T-cell (primary cell): ENCODE measurements around the gene FOXO3B. TPM values are rescaled to one million over a fixed set of nuclear protein-coding genes. Genes with fewer than 3 reads are reported as not detected.
"Not testable (repeated sequence)": the region's sequence is repeated elsewhere in the genome, so short reads cannot be mapped to it uniquely, and the experiment has no call there.

Experiments
- ATAC-seq, 4 experiments: fragments of 200-7000 bp in 3 of 4; fragments of 150-1000 bp in 1 of 4; cut with Tn5 transposase; replicated peaks in 1 of 4; 1 replicate in 3 of 4; 2 replicates in 1 of 4; pipeline ENCODE4 v1.10.0; 2021; ENCODE audit warnings: moderate library complexity in 3 of 4, mild to moderate bottlenecking in 2 of 4, moderate number of reproducible peaks in 1 of 4
- CTCF ChIA-PET, 2 donors: fragments of 300-600 bp; sonication (Branson Sonifier 250); formaldehyde crosslinking; loops; one replicate each; lab custom pipeline; 2022; ENCODE audit warnings: antibody characterized with exemption in 2 of 2; lab: Charles Lee
- POLR2A ChIA-PET, 2 donors: fragments of 300-600 bp; sonication (Branson Sonifier 250); formaldehyde crosslinking; loops; one replicate each; lab custom pipeline; 2022; ENCODE audit warnings: antibody characterized with exemption in 2 of 2; lab: Charles Lee
- DNase-seq, 35 experiments: peaks; one replicate each; pipeline versions ENCODE4 v3.0.0 to v3.0.0-alpha.2; 2013 to 2023
- H3K27ac ChIP-seq: one replicate; pipeline ENCODE4 v1.5.1; 2013; ENCODE audit warnings: low read length
- H3K27me3 ChIP-seq, 2 experiments: replicated peaks in 1 of 2; 1 replicate in 1 of 2; 2 replicates in 1 of 2; pipeline versions ENCODE4 v1.6.1 to v1.7.0; 2013; ENCODE audit warnings: low read length in 1 of 2, mixed read lengths in 1 of 2; ENCODE audit not compliant: control insufficient read depth in 2 of 2, insufficient read depth in 2 of 2; ENCODE audit errors: extremely low read depth in 1 of 2
- H3K36me3 ChIP-seq, 2 donors: 1 replicate in 1 of 2; 2 replicates in 1 of 2; pipeline versions ENCODE4 v1.6.1 to v1.7.0; 2013; ENCODE audit warnings: low read length in 1 of 2; ENCODE audit not compliant: control insufficient read depth in 2 of 2, insufficient read depth in 1 of 2; ENCODE audit errors: extremely low read depth in 1 of 2
- H3K4me1 ChIP-seq, 2 experiments: 1 replicate in 1 of 2; 2 replicates in 1 of 2; pipeline versions ENCODE4 v1.6.1 to v1.7.0; 2013; ENCODE audit warnings: low read length in 2 of 2, mixed read lengths in 1 of 2; ENCODE audit not compliant: insufficient read depth in 2 of 2, control insufficient read depth in 1 of 2; ENCODE audit errors: extremely low read depth in 1 of 2
- H3K4me3 ChIP-seq, 2 donors: 1 replicate in 1 of 2; 2 replicates in 1 of 2; pipeline versions ENCODE4 v1.5.1 to v1.7.0; 2013; ENCODE audit warnings: mild to moderate bottlenecking in 2 of 2, low read length in 1 of 2, moderate library complexity in 1 of 2; ENCODE audit not compliant: control insufficient read depth in 1 of 2; ENCODE audit errors: extremely low read depth in 1 of 2
- H3K9me3 ChIP-seq: 2 replicates; pipeline ENCODE4 v1.7.0; 2013
- H3K27ac Mint-ChIP-seq, 2 donors: one replicate each; pipeline ENCODE4 v1.8.0; 2020 to 2021; ENCODE audit warnings: mild to moderate bottlenecking in 2 of 2, mixed read lengths in 2 of 2
- H3K27me3 Mint-ChIP-seq, 2 donors: one replicate each; pipeline ENCODE4 v1.8.0; 2021 to 2022; ENCODE audit warnings: mixed read lengths in 2 of 2
- H3K36me3 Mint-ChIP-seq: one replicate; pipeline ENCODE4 v1.8.0; 2021; ENCODE audit warnings: mixed read lengths
- H3K4me1 Mint-ChIP-seq, 3 donors: one replicate each; pipeline ENCODE4 v1.8.0; 2020 to 2022; ENCODE audit warnings: mixed read lengths in 3 of 3, mild to moderate bottlenecking in 1 of 3
- H3K4me3 Mint-ChIP-seq, 3 donors: one replicate each; pipeline ENCODE4 v1.8.0; 2020 to 2022; ENCODE audit warnings: mild to moderate bottlenecking in 3 of 3, mixed read lengths in 3 of 3, moderate library complexity in 3 of 3
- H3K9me3 Mint-ChIP-seq, 3 donors: one replicate each; pipeline ENCODE4 v1.8.0; 2020 to 2022; ENCODE audit warnings: mixed read lengths in 3 of 3
- WGBS: methylation state at CpG from one replicate; pipeline ENCODE4 v1.1.5; 2013; ENCODE audit warnings: missing lambda C conversion rate; ENCODE audit not compliant: insufficient coverage; 5-methylcytosine and 5-hydroxymethylcytosine counted together
- total RNA-seq, 35 experiments: library from RNA in 6 of 35; stranded (reverse) in 6 of 35; fragments of 120-200 nt in 1 of 35; gene quantifications; one replicate each; pipeline versions ENCODE4 v1.2.1 to v1.2.4 and lab custom pipeline; 2013 to 2026

Gene FOXO3B
- total RNA-seq, 5 donors from 2014 or later (not counting 1 experiment from before 2014, with no cell fraction given), result 3.2 to 8.6 (median 7.6) TPM

DNA sequence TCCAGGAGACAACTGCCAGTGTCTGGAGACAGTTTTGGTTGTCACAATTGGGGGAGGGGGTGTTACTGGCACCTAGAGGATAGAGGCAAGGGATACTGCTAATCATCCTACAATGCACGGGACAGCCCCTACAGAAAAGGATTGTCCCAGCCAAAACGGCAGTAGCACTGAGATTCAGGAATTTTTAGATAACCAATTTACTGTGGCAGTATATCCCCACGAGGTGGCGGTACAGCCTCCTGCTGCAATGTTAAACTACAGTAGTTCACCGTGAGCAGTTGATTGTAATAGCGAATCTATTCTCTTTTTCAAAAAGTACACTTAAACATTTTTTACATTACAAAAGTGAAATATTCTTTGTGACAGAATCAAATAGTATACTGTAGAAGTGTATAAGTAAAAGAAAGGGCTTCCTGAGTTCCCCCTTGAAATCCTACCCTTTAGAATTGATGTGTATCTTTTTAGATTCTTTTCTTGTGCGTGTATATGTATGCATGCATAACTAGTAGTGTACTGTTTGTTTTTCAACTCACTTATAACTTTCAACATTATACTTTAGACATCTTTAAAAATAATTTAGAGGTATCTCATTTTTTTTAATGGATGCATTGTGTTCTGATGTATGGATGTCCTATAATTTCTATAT lies 30.4 kb upstream of the FOXO3B start:
- CTCF ChIA-PET, H3K4me1 ChIP-seq, H3K4me1 Mint-ChIP-seq, H3K4me3 Mint-ChIP-seq, H3K27me3 Mint-ChIP-seq, H3K9me3 ChIP-seq, H3K27ac ChIP-seq, POLR2A ChIA-PET, H3K9me3 Mint-ChIP-seq, H3K4me3 ChIP-seq, H3K36me3 ChIP-seq, H3K27ac Mint-ChIP-seq, H3K27me3 ChIP-seq, H3K36me3 Mint-ChIP-seq: not testable (repeated sequence)
- peak; percentile 62 to 76 (median 73) for ATAC-seq
- peak; percentile 1 to 72 (median 54) for DNase-seq
- WGBS, result no CpG with 5 or more reads among the region's 7 CpGs

DNA sequence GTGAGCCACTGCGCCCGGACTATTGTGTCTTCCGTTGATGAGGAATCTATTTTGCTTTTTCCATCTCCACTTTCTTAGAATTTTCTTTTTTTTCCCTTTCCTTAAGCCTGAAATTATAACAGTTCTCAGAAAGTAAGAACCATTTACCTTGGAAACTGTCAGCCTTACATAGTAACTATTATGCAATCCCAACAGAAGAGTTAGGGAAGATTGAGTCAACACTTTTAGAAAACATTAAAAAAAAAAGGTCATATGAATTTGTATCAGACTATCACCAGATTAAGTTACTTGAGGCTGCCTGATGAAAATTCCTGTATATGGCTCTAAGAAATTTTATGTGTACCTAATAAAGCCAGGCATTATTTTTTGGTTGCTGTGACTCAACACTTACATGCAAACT lies 26.1 kb upstream of the FOXO3B start:
- H3K27me3 ChIP-seq, CTCF ChIA-PET, H3K36me3 Mint-ChIP-seq, H3K9me3 Mint-ChIP-seq, H3K27ac Mint-ChIP-seq, DNase-seq, H3K27ac ChIP-seq, H3K4me3 Mint-ChIP-seq, H3K4me1 Mint-ChIP-seq, H3K27me3 Mint-ChIP-seq, H3K4me1 ChIP-seq, H3K36me3 ChIP-seq, POLR2A ChIA-PET, ATAC-seq, H3K4me3 ChIP-seq, H3K9me3 ChIP-seq: not testable (repeated sequence)
- WGBS, result 90% methylated on average over 2 of the region's 3 CpGs

DNA sequence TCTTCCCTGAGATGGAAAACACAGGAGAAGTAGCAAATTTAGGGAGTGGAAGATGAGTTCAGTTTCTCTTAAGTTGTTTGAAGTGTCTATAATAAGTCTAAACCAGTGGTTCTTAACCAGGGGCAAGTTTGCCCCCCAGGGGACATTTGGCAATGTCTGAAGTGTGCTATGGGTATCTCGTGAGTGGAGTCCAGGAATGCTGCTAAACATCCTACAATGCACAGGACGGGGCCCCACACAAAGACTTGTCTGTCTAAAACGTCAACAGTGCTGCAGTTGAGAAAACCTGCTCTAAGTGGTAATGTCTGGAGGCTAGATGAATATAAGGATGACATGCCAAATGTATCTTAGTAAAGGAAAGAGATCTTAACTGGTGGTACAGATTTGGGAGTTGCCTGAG lies 23.8 kb upstream of the FOXO3B start:
- H3K4me1 ChIP-seq, POLR2A ChIA-PET, H3K27ac ChIP-seq, H3K4me1 Mint-ChIP-seq, ATAC-seq, H3K27ac Mint-ChIP-seq, H3K9me3 Mint-ChIP-seq, H3K36me3 ChIP-seq, H3K4me3 ChIP-seq, H3K4me3 Mint-ChIP-seq, H3K9me3 ChIP-seq, H3K27me3 ChIP-seq, H3K27me3 Mint-ChIP-seq, H3K36me3 Mint-ChIP-seq, DNase-seq, CTCF ChIA-PET: not testable (repeated sequence)
- WGBS, result no CpG with 5 or more reads among the region's 3 CpGs

DNA sequence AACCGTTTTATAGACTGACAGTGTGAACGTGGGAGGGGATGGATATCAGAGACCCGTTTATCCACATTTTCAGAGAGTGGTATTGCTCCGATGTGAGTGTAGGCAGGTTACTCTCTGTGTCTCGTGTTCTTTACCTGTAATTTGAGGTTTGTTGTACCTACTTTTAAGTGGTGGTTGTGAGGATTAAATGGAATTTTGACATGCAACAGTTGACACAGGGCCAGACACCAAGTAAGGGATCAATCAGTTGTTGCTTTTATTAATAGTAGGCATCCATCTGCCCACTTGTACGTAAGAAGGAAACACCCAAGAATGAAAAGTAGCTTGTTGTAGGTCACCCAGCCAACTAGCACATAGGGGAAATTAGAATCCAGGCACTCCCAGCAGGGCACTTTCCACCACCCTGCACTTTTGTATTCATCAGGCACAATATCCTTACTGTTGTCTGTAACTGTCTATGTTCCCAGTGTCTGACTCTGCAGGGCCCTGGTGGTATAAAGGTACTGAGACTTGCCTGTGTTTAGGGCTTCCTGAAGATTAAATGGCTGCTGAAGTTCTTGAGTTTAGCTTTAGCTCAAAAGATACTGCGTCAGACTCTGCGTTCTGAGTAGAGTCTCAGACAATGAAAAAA lies 16.5 kb upstream of the FOXO3B start:
- Mint-ChIP-seq H3K4me1 (peaks cover 12 to 14% (median 13%) of the 10 kb centered on the region in 3 donors), H3K4me3 (peak overlapping the region; percentile 90 to 92 (median 91)), H3K27ac (peak overlapping the region; percentile 76 to 86)
- H3K9me3 Mint-ChIP-seq, H3K27ac ChIP-seq, DNase-seq, H3K36me3 ChIP-seq, H3K36me3 Mint-ChIP-seq, POLR2A ChIA-PET, H3K4me1 ChIP-seq, ATAC-seq, H3K9me3 ChIP-seq, H3K27me3 Mint-ChIP-seq, H3K27me3 ChIP-seq: not testable (repeated sequence)
- CTCF ChIA-PET, result interaction anchor here in 1 of 2 donors (1.0 kb wide), 1 partner anchor 159 kb away, joined by 6 read pairs; the partner anchor contains the start of gene PRPSAP2
- 67% methylated on average over 3 of the region's 8 CpGs for WGBS
- peak overlapping the region; percentile 59 to 62 for H3K4me3 ChIP-seq

DNA sequence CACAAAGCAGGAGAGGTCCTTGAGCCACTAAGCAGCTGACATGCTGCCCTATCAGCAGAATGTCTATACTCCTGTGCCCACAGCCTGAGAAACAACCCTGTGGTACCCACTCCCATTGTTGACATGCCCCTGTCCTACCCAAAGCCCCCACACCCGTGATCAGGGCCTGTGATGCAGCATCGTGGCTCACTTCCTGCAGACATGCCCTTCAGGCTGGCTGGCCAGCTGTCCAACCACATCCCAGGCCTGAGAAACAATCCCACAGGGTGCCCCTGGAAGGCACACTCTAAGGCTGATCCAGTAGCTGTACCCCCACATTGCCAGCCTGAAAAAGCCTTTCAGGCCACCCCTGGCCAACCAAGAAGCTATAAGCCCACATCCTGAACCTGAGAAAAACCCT lies 13.0 kb upstream of the FOXO3B start:
- H3K36me3 Mint-ChIP-seq, H3K4me3 ChIP-seq, POLR2A ChIA-PET, CTCF ChIA-PET, H3K36me3 ChIP-seq, H3K4me3 Mint-ChIP-seq, H3K4me1 ChIP-seq, H3K27ac Mint-ChIP-seq, H3K27me3 ChIP-seq, H3K27me3 Mint-ChIP-seq, ATAC-seq, H3K9me3 Mint-ChIP-seq, H3K9me3 ChIP-seq, DNase-seq, H3K27ac ChIP-seq: not testable (repeated sequence)
- H3K4me1 Mint-ChIP-seq, result peaks cover 12 to 14% (median 13%) of the 10 kb centered on the region in 3 donors
- WGBS, result 10% methylated on average over 2 of the region's 2 CpGs

DNA sequence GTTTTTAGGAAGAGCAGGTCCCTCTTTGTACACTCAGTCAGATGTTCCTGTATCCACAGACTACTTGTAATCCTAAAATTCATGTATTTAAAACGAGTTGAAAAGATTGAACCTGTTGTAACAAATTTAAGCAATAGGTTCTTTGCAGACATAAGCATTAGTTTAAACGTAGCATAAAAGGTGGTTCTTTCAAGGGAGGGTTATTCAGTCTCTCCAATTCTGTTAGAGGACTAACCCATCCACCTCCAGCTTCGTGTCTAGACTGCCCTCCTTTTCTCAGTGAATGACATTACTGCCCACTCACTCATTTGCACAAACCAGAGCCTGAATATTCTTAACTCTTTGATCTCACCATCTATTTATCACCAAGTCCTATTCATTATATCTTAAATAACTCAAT lies 554 bp upstream of the FOXO3B start:
- no CpG with 5 or more reads among the region's 3 CpGs for WGBS
- H3K27me3 ChIP-seq, CTCF ChIA-PET, H3K27me3 Mint-ChIP-seq, H3K36me3 ChIP-seq, H3K4me1 ChIP-seq, H3K27ac ChIP-seq, DNase-seq, H3K9me3 Mint-ChIP-seq, H3K9me3 ChIP-seq, ATAC-seq, POLR2A ChIA-PET: not testable (repeated sequence)
- peaks cover 12% of the 10 kb centered on the region for H3K36me3 Mint-ChIP-seq
- peaks cover 6 to 21% (median 14%) of the 10 kb centered on the region in 3 donors for H3K4me1 Mint-ChIP-seq
- H3K4me3 Mint-ChIP-seq, result peak overlapping the region; percentile 67 to 93 (median 81)
- peak overlapping the region in 1 of 2 donors; percentile 55 for H3K4me3 ChIP-seq
- H3K27ac Mint-ChIP-seq, result peak overlapping the region; percentile 49 to 94
